GM12878 (cell line): ENCODE measurements around the gene EIF2S1. TPM values are rescaled to one million over a fixed set of nuclear protein-coding genes. Genes with fewer than 3 reads are reported as not detected.
"Not testable (repeated sequence)": the region's sequence is repeated elsewhere in the genome, so short reads cannot be mapped to it uniquely, and the experiment has no call there.

Experiments used
- ATAC-seq: fragments of 200-7000 bp; cut with Tn5 transposase; 3 replicates; pipeline ENCODE4 v1.9.1; 2020; ENCODE audit warnings: mild to moderate bottlenecking, moderate library complexity
- BruUV-seq: library from RNA; stranded (reverse); fragments of 400-500 nt; replicated peaks from 2 replicates; lab custom pipeline; 2021; lab: Mats Ljungman, UMichigan
- CTCF ChIA-PET: fragments of 300-600 bp; sonication (Branson Sonifier 250); formaldehyde crosslinking; extraction: SDS; loops from one replicate; lab custom pipeline; 2021; ENCODE audit warnings: inconsistent platforms; lab: Yijun Ruan, JAX
- POLR2A ChIA-PET: fragments of 350-600 bp; formaldehyde crosslinking; extraction: SDS; loops from one replicate; lab custom pipeline; 2021; ENCODE audit warnings: inconsistent platforms; lab: Charles Lee
- RAD21 ChIA-PET: fragments of 300-600 bp; sonication (Branson Sonifier 250); formaldehyde crosslinking; loops from one replicate; lab custom pipeline; 2023; ENCODE audit warnings: antibody characterized with exemption; ENCODE audit not compliant: unreplicated experiment; lab: Charles Lee
- SMC1A ChIA-PET: fragments of 300-600 bp; sonication (Branson Sonifier 250); formaldehyde crosslinking; loops from one replicate; lab custom pipeline; 2023; ENCODE audit not compliant: unreplicated experiment, uncharacterized antibody; lab: Charles Lee
- DNase-seq: peaks from one replicate; pipeline ENCODE4 v3.0.0-alpha.2; 2011; ENCODE audit warnings: low read depth, low spot score
- FAIRE-seq: peaks from 3 replicates; lab custom pipeline; 2011; peaks lifted over from hg19 to GRCh38; lab: Jason Lieb, UNC
- H2AFZ ChIP-seq: 2 replicates; pipeline ENCODE4 v1.6.0; 2011; ENCODE audit warnings: low read depth, low read length, control low read depth; ENCODE audit not compliant: control insufficient read depth
- H3K27ac ChIP-seq: 2 replicates; pipeline ENCODE4 v1.5.1; 2011; ENCODE audit warnings: control low read depth; ENCODE audit not compliant: control insufficient read depth, insufficient read depth
- H3K27me3 ChIP-seq, 2 experiments: replicated peaks in 1 of 2; 2 replicates each; pipeline versions ENCODE4 v1.6.0 to v1.6.1; 2011; ENCODE audit warnings: low read length in 1 of 2; ENCODE audit not compliant: control insufficient read depth in 2 of 2, insufficient read depth in 2 of 2
- H3K36me3 ChIP-seq, 2 experiments: 2 replicates each; pipeline ENCODE4 v1.5.1; 2011; ENCODE audit warnings: low read length in 1 of 2; ENCODE audit not compliant: control insufficient read depth in 2 of 2, insufficient read depth in 2 of 2
- H3K4me1 ChIP-seq: 2 replicates; pipeline ENCODE4 v1.6.1; 2011; ENCODE audit warnings: mild to moderate bottlenecking, low read length, moderate library complexity, mixed read lengths; ENCODE audit not compliant: control insufficient read depth, insufficient read depth
- H3K4me2 ChIP-seq: 2 replicates; pipeline ENCODE4 v1.6.0; 2011; ENCODE audit warnings: control low read depth; ENCODE audit not compliant: control insufficient read depth, insufficient read depth
- H3K4me3 ChIP-seq: fragments of 200-600 bp; sonication (generic); 2 replicates; pipeline ENCODE4 v1.5.1; 2016
- H3K79me2 ChIP-seq: 2 replicates; pipeline ENCODE4 v1.6.0; 2011; ENCODE audit warnings: low read length; ENCODE audit not compliant: control insufficient read depth, insufficient read depth
- H3K9ac ChIP-seq: 2 replicates; pipeline ENCODE4 v1.8.0; 2011; ENCODE audit warnings: low read length, control low read depth, mixed read lengths; ENCODE audit not compliant: control insufficient read depth, insufficient read depth
- H3K9me3 ChIP-seq: replicated peaks from 3 replicates; pipeline ENCODE4 v1.5.1; 2011; ENCODE audit warnings: mild to moderate bottlenecking, low read length; ENCODE audit not compliant: control insufficient read depth, insufficient read depth
- H4K20me1 ChIP-seq: 2 replicates; pipeline ENCODE4 v1.6.0; 2011; ENCODE audit not compliant: control insufficient read depth, insufficient read depth
- CHD4 ChIP-seq: fragments of 200-600 bp; sonication (generic); IDR thresholded peaks from 2 replicates; pipeline ENCODE4 v1.6.1; 2016; ENCODE audit warnings: mild to moderate bottlenecking
- MLLT1 ChIP-seq: fragments of 450-650 bp; IDR thresholded peaks from 2 replicates; pipeline ENCODE4 v1.6.1; 2016; ENCODE audit warnings: mild to moderate bottlenecking
- RAD51 ChIP-seq: fragments of 450-650 bp; IDR thresholded peaks from 2 replicates; pipeline ENCODE4 v1.6.1; 2016; ENCODE audit warnings: moderate library complexity, mild to moderate bottlenecking, inconsistent platforms
- RUNX3 ChIP-seq: IDR thresholded peaks from 2 replicates; pipeline ENCODE4 v1.6.1; 2012; ENCODE audit warnings: low read length, inconsistent platforms
- WGBS: methylation state at CpG from one replicate; pipeline ENCODE4 v1.1.6; 2016; ENCODE audit warnings: low lambda C conversion rate; ENCODE audit not compliant: insufficient replicate concordance, insufficient coverage; ENCODE audit errors: missing lambda C conversion rate; 5-methylcytosine and 5-hydroxymethylcytosine counted together
- in situ Hi-C: fragments of 300-500 bp; cut with MboI; formaldehyde crosslinking; loops from 9 replicates; pipeline ENCODE4 v1.14.3; 2018; ENCODE audit warnings: mixed read lengths
- intact Hi-C: fragments of 100-400 bp; cut with micrococcal nuclease; formaldehyde crosslinking; loops from one replicate; pipeline ENCODE4 v1.14.2; 2022; ENCODE audit not compliant: unreplicated experiment
- polyA plus RNA-seq, 11 experiments: library from polyadenylated mRNA; depleted of rRNA in 4 of 11; unstranded in 6 of 11; stranded (reverse) in 5 of 11; fragments of >200 nt; fragmentation: Nextera tagmentation in 4 of 11; fragmentation: Illumina TruSeq in 1 of 11; extraction: Ambion mirVana in 4 of 11; extraction: Trizol in 1 of 11; gene quantifications; 1 replicate in 1 of 11; 2 replicates in 10 of 11; pipeline versions ENCODE4 v1.2.1 to v1.2.3, GENCODE V29; 2011 to 2016; ENCODE audit warnings: inconsistent platforms in 2 of 11, missing spikeins in 2 of 11, low read depth in 1 of 11
- total RNA-seq, 4 experiments: library from RNA; depleted of rRNA in 3 of 4; stranded (reverse); fragments of >200 nt in 3 of 4; fragmentation: Illumina TruSeq in 1 of 4; extraction: Trizol in 1 of 4; gene quantifications; 2 replicates each; pipeline versions ENCODE4 v1.2.1 to v1.2.3, GENCODE V29; 2013 to 2021

EIF2S1 gene
- total and polyA plus RNA-seq, 10 of the 15 experiments (the other 5 are each of a cell fraction or from before 2014, with no cell fraction given), result 155 to 563 (median 262) TPM

- no peaks in the 10 kb centered on the region for H3K4me1 ChIP-seq
- no peak overlapping the region for H2AFZ ChIP-seq
- H4K20me1 ChIP-seq, result no peaks in the 10 kb centered on the region
- TF ChIP-seq RUNX3 (no peak), CHD4 (no peak), MLLT1 (no peak)
- H3K36me3 ChIP-seq, result no peaks in the 10 kb centered on the region
- ChIA-PET SMC1A (interaction anchor here (0.7 to 1.4 kb wide), 2 partner anchors 20 to 235 kb away, joined by 3 to 4 read pairs; no protein-coding TSS in a partner anchor), POLR2A (no interaction called here), RAD21 (no interaction called here), CTCF (interaction anchor here (0.7 to 1.1 kb wide), 2 partner anchors 15 to 1848 kb away, joined by 3 read pairs; no protein-coding TSS in a partner anchor)
- no peaks in the 10 kb centered on the region for H3K79me2 ChIP-seq
- no peak overlapping the region for H3K9ac ChIP-seq
- H3K27ac ChIP-seq, result no peak overlapping the region
- H3K27me3 ChIP-seq, result no peaks in the 10 kb centered on the region
- no peak for DNase-seq
- in situ Hi-C loops, result no loop called here
- H3K9me3 ChIP-seq, result no peaks in the 10 kb centered on the region
- no peak for ATAC-seq
- FAIRE-seq, result no peak
- no peak overlapping the region for H3K4me2 ChIP-seq
- no TSS peak for BruUV-seq
- intact Hi-C loops, result no loop called here
- no peak overlapping the region for H3K4me3 ChIP-seq
- 77% methylated on average over 5 of the region's 5 CpGs for WGBS
Observed at GRCh38 chr14:67405771-67406170, 45.6 kb downstream of the EIF2S1 start.

GRCh38 chr14:67408122-67408801 is 48.1 kb downstream of the EIF2S1 start:
- H3K4me2 ChIP-seq, H3K36me3 ChIP-seq, in situ Hi-C loops, BruUV-seq, intact Hi-C loops, H2AFZ ChIP-seq, H3K4me3 ChIP-seq, RAD21 ChIA-PET, SMC1A ChIA-PET, FAIRE-seq, H3K79me2 ChIP-seq, CTCF ChIA-PET, H3K27ac ChIP-seq, H3K27me3 ChIP-seq, H4K20me1 ChIP-seq, H3K4me1 ChIP-seq, H3K9me3 ChIP-seq, POLR2A ChIA-PET: not testable (repeated sequence)
- 12% methylated on average over 7 of the region's 7 CpGs for WGBS
- peak; percentile 80 for TF ChIP-seq RAD51
- TF ChIP-seq, all 136 proteins: peak for 1; not testable (repeated sequence) for 135
- ATAC-seq, H3K9ac ChIP-seq, DNase-seq: not testable (repeated sequence)
